WTC11 (cell line): ENCODE results near the gene ITPRIP. TPM values are rescaled to one million over a fixed set of nuclear protein-coding genes. Genes with fewer than 3 reads are reported as not detected.

Experiments
- ATAC-seq: fragments of 200-7000 bp; cut with Tn5 transposase; 2 replicates; pipeline ENCODE4 v1.10.0; 2021; ENCODE audit warnings: mild to moderate bottlenecking, moderate library complexity
- Bru-seq: library from RNA; stranded (reverse); fragments of 400-500 nt; gene quantifications from one replicate; lab custom pipeline; 2021; lab: Mats Ljungman, UMichigan
- CTCF ChIA-PET: fragments of 300-600 bp; sonication (Branson Sonifier 250); formaldehyde crosslinking; loops from one replicate; lab custom pipeline; 2021; ENCODE audit warnings: antibody characterized with exemption; lab: Charles Lee
- POLR2A ChIA-PET: fragments of 350-600 bp; sonication (Branson Sonifier 250); formaldehyde crosslinking; loops from one replicate; lab custom pipeline; 2021; ENCODE audit warnings: antibody characterized with exemption; lab: Charles Lee
- DNase-seq: peaks from one replicate; pipeline ENCODE4 v3.0.0; 2021; ENCODE audit warnings: low spot score
- H3K27ac Mint-ChIP-seq: 2 replicates; pipeline ENCODE4 v1.8.0; 2021; ENCODE audit warnings: mixed read lengths
- H3K27me3 Mint-ChIP-seq: 2 replicates; pipeline ENCODE4 v1.8.0; 2021; ENCODE audit warnings: low read depth, mild to moderate bottlenecking, moderate library complexity, mixed read lengths
- H3K36me3 Mint-ChIP-seq: 2 replicates; pipeline ENCODE4 v1.8.0; 2021; ENCODE audit warnings: mixed read lengths
- H3K4me1 Mint-ChIP-seq: 2 replicates; pipeline ENCODE4 v1.8.0; 2022; ENCODE audit warnings: mixed read lengths
- H3K4me3 Mint-ChIP-seq: 2 replicates; pipeline ENCODE4 v1.8.0; 2021; ENCODE audit warnings: mild to moderate bottlenecking, moderate library complexity, mixed read lengths
- H3K9me3 Mint-ChIP-seq: 2 replicates; pipeline ENCODE4 v1.8.0; 2021; ENCODE audit warnings: mixed read lengths
- CBFB ChIP-seq: sonication (generic); formaldehyde crosslinking; IDR thresholded peaks from 2 replicates; pipeline ENCODE4 v1.8.1; 2022; ENCODE audit warnings: mild to moderate bottlenecking, low read depth, missing genetic modification reagents
- ETV6 ChIP-seq: sonication (generic); formaldehyde crosslinking; IDR thresholded peaks from 2 replicates; pipeline ENCODE4 v1.8.1; 2022; ENCODE audit warnings: mild to moderate bottlenecking, missing genetic modification reagents
- FOXK1 ChIP-seq: sonication (generic); formaldehyde crosslinking; IDR thresholded peaks from 2 replicates; pipeline ENCODE4 v1.8.0; 2022; ENCODE audit warnings: mild to moderate bottlenecking, moderate library complexity, missing genetic modification reagents
- GABPB1 ChIP-seq: sonication (generic); formaldehyde crosslinking; IDR thresholded peaks from 2 replicates; pipeline ENCODE4 v1.8.1; 2023; ENCODE audit warnings: mild to moderate bottlenecking, missing genetic modification reagents
- GTF2I ChIP-seq: fragments of 250-450 bp; sonication (Bioruptor Pico); conservative IDR thresholded peaks from 2 replicates; pipeline ENCODE4 v1.4.0; 2021; ENCODE audit warnings: mild to moderate bottlenecking
- KAT7 ChIP-seq: sonication (generic); formaldehyde crosslinking; IDR thresholded peaks from 2 replicates; pipeline ENCODE4 v1.8.1; 2023; ENCODE audit warnings: missing genetic modification reagents, mild to moderate bottlenecking, borderline replicate concordance
- MYBL2 ChIP-seq: sonication (generic); formaldehyde crosslinking; IDR thresholded peaks from 2 replicates; pipeline ENCODE4 v1.8.1; 2023; ENCODE audit warnings: mild to moderate bottlenecking, moderate library complexity, missing genetic modification reagents
- NFATC4 ChIP-seq: fragments of 250-450 bp; sonication (Bioruptor Pico); IDR thresholded peaks from 2 replicates; pipeline ENCODE4 v1.9.0; 2021; ENCODE audit warnings: mild to moderate bottlenecking
- NR2C2 ChIP-seq: sonication (generic); formaldehyde crosslinking; IDR thresholded peaks from 2 replicates; pipeline ENCODE4 v1.8.0; 2022; ENCODE audit warnings: mild to moderate bottlenecking, missing genetic modification reagents
- SMAD3 ChIP-seq: sonication (generic); formaldehyde crosslinking; IDR thresholded peaks from 2 replicates; pipeline ENCODE4 v1.8.0; 2022; ENCODE audit warnings: missing genetic modification reagents, mild to moderate bottlenecking, borderline replicate concordance
- SMAD4 ChIP-seq: sonication (generic); formaldehyde crosslinking; IDR thresholded peaks from 2 replicates; pipeline ENCODE4 v1.8.0; 2022; ENCODE audit warnings: mild to moderate bottlenecking, missing genetic modification reagents
- SOX15 ChIP-seq: fragments of 250-450 bp; sonication (Bioruptor Pico); IDR thresholded peaks from 2 replicates; pipeline ENCODE4 v1.9.0; 2021; ENCODE audit warnings: mild to moderate bottlenecking
- SP1 ChIP-seq: sonication (generic); formaldehyde crosslinking; conservative IDR thresholded peaks from 2 replicates; pipeline ENCODE4 v1.8.1; 2022; ENCODE audit warnings: missing genetic modification reagents
- TP53 ChIP-seq: sonication (generic); formaldehyde crosslinking; IDR thresholded peaks from 2 replicates; pipeline ENCODE4 v1.8.1; 2023; ENCODE audit warnings: mild to moderate bottlenecking, missing genetic modification reagents
- ZBTB21 ChIP-seq: sonication (generic); formaldehyde crosslinking; IDR thresholded peaks from 2 replicates; pipeline ENCODE4 v1.8.1; 2023; ENCODE audit warnings: mild to moderate bottlenecking, missing genetic modification reagents, borderline replicate concordance
- ZNF121 ChIP-seq: sonication (generic); formaldehyde crosslinking; IDR thresholded peaks from 2 replicates; pipeline ENCODE4 v1.8.0; 2023; ENCODE audit warnings: missing genetic modification reagents
- ZNF138 ChIP-seq: sonication (generic); formaldehyde crosslinking; conservative IDR thresholded peaks from 2 replicates; pipeline ENCODE4 v1.8.1; 2022; ENCODE audit warnings: mild to moderate bottlenecking, moderate library complexity, missing genetic modification reagents
- ZNF232 ChIP-seq: sonication (generic); formaldehyde crosslinking; IDR thresholded peaks from 2 replicates; pipeline ENCODE4 v1.8.0; 2022; ENCODE audit warnings: mild to moderate bottlenecking, missing genetic modification reagents
- ZNF317 ChIP-seq: sonication (generic); formaldehyde crosslinking; IDR thresholded peaks from 2 replicates; pipeline ENCODE4 v1.8.1; 2023; ENCODE audit warnings: low read depth, mild to moderate bottlenecking, moderate library complexity, missing genetic modification reagents, borderline replicate concordance
- long read RNA-seq, 3 experiments: library from RNA in 1 of 3; library from capped mRNA in 1 of 3; library from polyadenylated mRNA in 1 of 3; unstranded in 2 of 3; stranded (forward) in 1 of 3; transcript quantifications; one replicate each; pipeline ENCODE4 v2.0.0, GENCODE V29; 2021
- total RNA-seq: library from RNA; stranded (reverse); gene quantifications from 3 replicates; pipeline ENCODE4 v1.2.3, GENCODE V29; 2021
- TF ChIP-seq, protein P1 (sequence below): fragments of 250-450 bp; sonication (Bioruptor Pico); IDR thresholded peaks from 2 replicates; pipeline ENCODE4 v1.9.0; 2021; ENCODE audit warnings: moderate library complexity, mild to moderate bottlenecking, inconsistent platforms, borderline replicate concordance
- TF ChIP-seq, protein P2 (sequence below): sonication (generic); formaldehyde crosslinking; IDR thresholded peaks from 2 replicates; pipeline ENCODE4 v1.8.0; 2022; ENCODE audit warnings: missing genetic modification reagents
- TF ChIP-seq, protein P3 (sequence below): fragments of 250-450 bp; sonication (Bioruptor Pico); IDR thresholded peaks from 2 replicates; pipeline ENCODE4 v1.9.0; 2021; ENCODE audit warnings: mild to moderate bottlenecking
- TF ChIP-seq, protein P4 (sequence below): sonication (generic); formaldehyde crosslinking; IDR thresholded peaks from 2 replicates; pipeline ENCODE4 v1.8.0; 2022; ENCODE audit warnings: mild to moderate bottlenecking, missing genetic modification reagents
- TF ChIP-seq, protein P5 (sequence below): fragments of 250-450 bp; sonication (Bioruptor Pico); IDR thresholded peaks from 2 replicates; pipeline ENCODE4 v1.9.0; 2021; ENCODE audit warnings: mild to moderate bottlenecking

ITPRIP gene, protein sequence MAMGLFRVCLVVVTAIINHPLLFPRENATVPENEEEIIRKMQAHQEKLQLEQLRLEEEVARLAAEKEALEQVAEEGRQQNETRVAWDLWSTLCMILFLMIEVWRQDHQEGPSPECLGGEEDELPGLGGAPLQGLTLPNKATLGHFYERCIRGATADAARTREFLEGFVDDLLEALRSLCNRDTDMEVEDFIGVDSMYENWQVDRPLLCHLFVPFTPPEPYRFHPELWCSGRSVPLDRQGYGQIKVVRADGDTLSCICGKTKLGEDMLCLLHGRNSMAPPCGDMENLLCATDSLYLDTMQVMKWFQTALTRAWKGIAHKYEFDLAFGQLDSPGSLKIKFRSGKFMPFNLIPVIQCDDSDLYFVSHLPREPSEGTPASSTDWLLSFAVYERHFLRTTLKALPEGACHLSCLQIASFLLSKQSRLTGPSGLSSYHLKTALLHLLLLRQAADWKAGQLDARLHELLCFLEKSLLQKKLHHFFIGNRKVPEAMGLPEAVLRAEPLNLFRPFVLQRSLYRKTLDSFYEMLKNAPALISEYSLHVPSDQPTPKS
- total RNA-seq (13.0 to 16.8 TPM (median 13.4 TPM) in 3 replicates), Bru-seq, nascent RNA (percentile 76 among the genes with signal in this experiment)
- long read RNA-seq, experiment 1, full-length matches to known transcripts = 72 of 87 reads
- long read RNA-seq, experiment 1, partial matches to known transcripts = 1 of 87 reads
- long read RNA-seq, experiment 1, other reads (novel, unspliced or antisense) = 14 of 87 reads
- long read RNA-seq, experiment 2, full-length matches to known transcripts = 5 of 14 reads
- long read RNA-seq, experiment 2, partial matches to known transcripts = 0 of 14 reads
- long read RNA-seq, experiment 2, other reads (novel, unspliced or antisense) = 9 of 14 reads
- long read RNA-seq, experiment 3, partial matches to known transcripts = 0 of 3 reads
- long read RNA-seq, experiment 3, other reads (novel, unspliced or antisense) = 3 of 3 reads

DNA sequence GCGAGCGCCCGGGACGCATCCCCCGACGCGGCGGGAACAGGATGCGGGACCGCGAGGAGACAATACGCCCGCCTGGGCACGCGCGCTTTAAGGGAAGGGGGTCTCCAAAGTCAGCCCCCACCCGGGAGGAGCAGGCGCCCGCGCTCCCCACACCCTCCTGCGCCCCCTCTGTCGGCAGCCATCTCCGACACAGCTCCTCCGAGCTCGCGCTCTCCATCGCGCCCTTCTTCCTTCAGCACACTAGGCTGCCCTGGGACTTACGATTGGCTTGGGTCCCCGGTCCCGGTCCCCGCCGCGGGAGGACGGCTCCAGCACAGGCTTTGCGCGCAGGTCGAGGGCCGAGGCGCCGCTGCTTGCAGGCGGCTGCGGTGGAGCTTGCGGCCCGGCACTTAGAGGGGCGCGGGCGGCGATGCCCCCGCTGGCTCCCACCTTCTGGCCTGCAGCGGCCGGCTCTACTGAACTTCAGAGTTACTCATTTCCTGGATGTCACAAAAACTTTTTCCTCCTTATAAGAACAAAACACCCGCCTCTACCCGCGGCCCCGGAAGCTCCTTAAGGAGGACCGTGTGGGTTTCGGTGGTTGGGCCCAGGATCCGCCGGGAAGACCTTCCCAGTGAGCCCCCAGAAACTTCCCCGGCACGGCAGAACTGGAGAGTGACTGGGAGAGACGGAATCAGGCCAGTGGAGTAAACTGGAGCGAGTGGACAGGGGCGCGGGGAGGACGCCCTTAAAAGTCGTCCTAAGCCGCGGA is at the start of gene ITPRIP:
Gene ITPRIP (minus strand): TSS at position 481 of the 751 bp plus-strand sequence. CDS start 22,414 bp downstream, outside the sequence.
- H3K36me3 Mint-ChIP-seq = no peaks in the 10 kb centered on the region
- H3K4me1 Mint-ChIP-seq = peaks cover 60% of the 10 kb centered on the region
- H3K27ac Mint-ChIP-seq = peak within 1 kb of the TSS; percentile 99
- H3K27me3 Mint-ChIP-seq = no peaks in the 10 kb centered on the region
- H3K9me3 Mint-ChIP-seq = no peaks in the 10 kb centered on the region
- POLR2A ChIA-PET = interaction anchor here (0.7 to 2.1 kb wide), 8 partner anchors 10 to 216 kb away, joined by 3 to 14 read pairs (median 3); partner anchors contain the start of genes CFAP58, GSTO1 and SFR1
- DNase-seq = peak; percentile 68
- CTCF ChIA-PET = interaction anchor here (0.5 to 2.8 kb wide), 18 partner anchors 8 to 420 kb away, joined by 3 to 27 read pairs (median 5); partner anchors contain the start of genes CFAP58 and STN1
- peak within 1 kb of the TSS; percentile 93 for H3K4me3 Mint-ChIP-seq
- ATAC-seq = peak; percentile 63
- TF ChIP-seq ZNF138 (no peak; the same call in 1 of the 2 replicates), KAT7 (CRISPR knock-in tag) (no peak; the same call in 1 of the 2 replicates), MYBL2 (CRISPR knock-in tag) (peak; percentile 34; the same call in 1 of the 2 replicates), ZNF317 (CRISPR knock-in tag) (0 out of 2 replicates have a peak, but pooled peaks have one; percentile 35), SMAD4 (CRISPR knock-in tag) (no peak), SOX15 (CRISPR knock-in tag) (no peak), SP1 (peak; percentile 51; the same call in 1 of the 2 replicates), CBFB (CRISPR knock-in tag) (peak; percentile 43; the same call in 1 of the 2 replicates), SMAD3 (CRISPR knock-in tag) (0 out of 2 replicates have a peak, but pooled peaks have one; percentile 23), ZNF121 (0 out of 2 replicates have a peak, but pooled peaks have one; percentile 0), TP53 (CRISPR knock-in tag) (peak; percentile 49; the same call in 1 of the 2 replicates), GTF2I (CRISPR knock-in tag) (no peak), ETV6 (peak; percentile 99), ZNF232 (CRISPR knock-in tag) (peak; percentile 56; the same call in 1 of the 2 replicates), NFATC4 (CRISPR knock-in tag) (no peak), FOXK1 (peak; percentile 8; the same call in 1 of the 2 replicates), NR2C2 (CRISPR knock-in tag) (no peak), GABPB1 (no peak), ZBTB21 (no peak)
- TF ChIP-seq, protein P1, sequence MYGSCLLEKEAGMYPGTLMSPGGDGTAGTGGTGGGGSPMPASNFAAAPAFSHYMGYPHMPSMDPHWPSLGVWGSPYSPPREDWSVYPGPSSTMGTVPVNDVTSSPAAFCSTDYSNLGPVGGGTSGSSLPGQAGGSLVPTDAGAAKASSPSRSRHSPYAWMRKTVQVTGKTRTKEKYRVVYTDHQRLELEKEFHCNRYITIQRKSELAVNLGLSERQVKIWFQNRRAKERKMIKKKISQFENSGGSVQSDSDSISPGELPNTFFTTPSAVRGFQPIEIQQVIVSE = no peak
- TF ChIP-seq, protein P2, sequence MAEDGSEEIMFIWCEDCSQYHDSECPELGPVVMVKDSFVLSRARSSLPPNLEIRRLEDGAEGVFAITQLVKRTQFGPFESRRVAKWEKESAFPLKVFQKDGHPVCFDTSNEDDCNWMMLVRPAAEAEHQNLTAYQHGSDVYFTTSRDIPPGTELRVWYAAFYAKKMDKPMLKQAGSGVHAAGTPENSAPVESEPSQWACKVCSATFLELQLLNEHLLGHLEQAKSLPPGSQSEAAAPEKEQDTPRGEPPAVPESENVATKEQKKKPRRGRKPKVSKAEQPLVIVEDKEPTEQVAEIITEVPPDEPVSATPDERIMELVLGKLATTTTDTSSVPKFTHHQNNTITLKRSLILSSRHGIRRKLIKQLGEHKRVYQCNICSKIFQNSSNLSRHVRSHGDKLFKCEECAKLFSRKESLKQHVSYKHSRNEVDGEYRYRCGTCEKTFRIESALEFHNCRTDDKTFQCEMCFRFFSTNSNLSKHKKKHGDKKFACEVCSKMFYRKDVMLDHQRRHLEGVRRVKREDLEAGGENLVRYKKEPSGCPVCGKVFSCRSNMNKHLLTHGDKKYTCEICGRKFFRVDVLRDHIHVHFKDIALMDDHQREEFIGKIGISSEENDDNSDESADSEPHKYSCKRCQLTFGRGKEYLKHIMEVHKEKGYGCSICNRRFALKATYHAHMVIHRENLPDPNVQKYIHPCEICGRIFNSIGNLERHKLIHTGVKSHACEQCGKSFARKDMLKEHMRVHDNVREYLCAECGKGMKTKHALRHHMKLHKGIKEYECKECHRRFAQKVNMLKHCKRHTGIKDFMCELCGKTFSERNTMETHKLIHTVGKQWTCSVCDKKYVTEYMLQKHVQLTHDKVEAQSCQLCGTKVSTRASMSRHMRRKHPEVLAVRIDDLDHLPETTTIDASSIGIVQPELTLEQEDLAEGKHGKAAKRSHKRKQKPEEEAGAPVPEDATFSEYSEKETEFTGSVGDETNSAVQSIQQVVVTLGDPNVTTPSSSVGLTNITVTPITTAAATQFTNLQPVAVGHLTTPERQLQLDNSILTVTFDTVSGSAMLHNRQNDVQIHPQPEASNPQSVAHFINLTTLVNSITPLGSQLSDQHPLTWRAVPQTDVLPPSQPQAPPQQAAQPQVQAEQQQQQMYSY (CRISPR knock-in tag) = peak; percentile 33; the same call in 1 of the 2 replicates
- TF ChIP-seq, protein P3, sequence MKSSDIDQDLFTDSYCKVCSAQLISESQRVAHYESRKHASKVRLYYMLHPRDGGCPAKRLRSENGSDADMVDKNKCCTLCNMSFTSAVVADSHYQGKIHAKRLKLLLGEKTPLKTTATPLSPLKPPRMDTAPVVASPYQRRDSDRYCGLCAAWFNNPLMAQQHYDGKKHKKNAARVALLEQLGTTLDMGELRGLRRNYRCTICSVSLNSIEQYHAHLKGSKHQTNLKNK = no peak
- TF ChIP-seq, protein P4, sequence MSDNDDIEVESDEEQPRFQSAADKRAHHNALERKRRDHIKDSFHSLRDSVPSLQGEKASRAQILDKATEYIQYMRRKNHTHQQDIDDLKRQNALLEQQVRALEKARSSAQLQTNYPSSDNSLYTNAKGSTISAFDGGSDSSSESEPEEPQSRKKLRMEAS (CRISPR knock-in tag) = peak; percentile 45; the same call in 1 of the 2 replicates
- TF ChIP-seq, protein P5, sequence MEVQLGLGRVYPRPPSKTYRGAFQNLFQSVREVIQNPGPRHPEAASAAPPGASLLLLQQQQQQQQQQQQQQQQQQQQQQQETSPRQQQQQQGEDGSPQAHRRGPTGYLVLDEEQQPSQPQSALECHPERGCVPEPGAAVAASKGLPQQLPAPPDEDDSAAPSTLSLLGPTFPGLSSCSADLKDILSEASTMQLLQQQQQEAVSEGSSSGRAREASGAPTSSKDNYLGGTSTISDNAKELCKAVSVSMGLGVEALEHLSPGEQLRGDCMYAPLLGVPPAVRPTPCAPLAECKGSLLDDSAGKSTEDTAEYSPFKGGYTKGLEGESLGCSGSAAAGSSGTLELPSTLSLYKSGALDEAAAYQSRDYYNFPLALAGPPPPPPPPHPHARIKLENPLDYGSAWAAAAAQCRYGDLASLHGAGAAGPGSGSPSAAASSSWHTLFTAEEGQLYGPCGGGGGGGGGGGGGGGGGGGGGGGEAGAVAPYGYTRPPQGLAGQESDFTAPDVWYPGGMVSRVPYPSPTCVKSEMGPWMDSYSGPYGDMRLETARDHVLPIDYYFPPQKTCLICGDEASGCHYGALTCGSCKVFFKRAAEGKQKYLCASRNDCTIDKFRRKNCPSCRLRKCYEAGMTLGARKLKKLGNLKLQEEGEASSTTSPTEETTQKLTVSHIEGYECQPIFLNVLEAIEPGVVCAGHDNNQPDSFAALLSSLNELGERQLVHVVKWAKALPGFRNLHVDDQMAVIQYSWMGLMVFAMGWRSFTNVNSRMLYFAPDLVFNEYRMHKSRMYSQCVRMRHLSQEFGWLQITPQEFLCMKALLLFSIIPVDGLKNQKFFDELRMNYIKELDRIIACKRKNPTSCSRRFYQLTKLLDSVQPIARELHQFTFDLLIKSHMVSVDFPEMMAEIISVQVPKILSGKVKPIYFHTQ (CRISPR knock-in tag) = no peak
